Endothelial cell of umbilical vein (primary cell): ENCODE measurements around the gene RAPGEF4. TPM values are rescaled to one million over a fixed set of nuclear protein-coding genes. Genes with fewer than 3 reads are reported as not detected.

ENCODE experiments used
- BruUV-seq: library from RNA; stranded (reverse); fragments of 400-500 nt; replicated peaks from 2 replicates; lab custom pipeline; 2021; lab: Mats Ljungman, UMichigan
- CTCF ChIA-PET: fragments of 300-600, 350-600 bp; sonication (Branson Sonifier 250); formaldehyde crosslinking; loops from one replicate; lab custom pipeline; 2021; ENCODE audit warnings: antibody characterized with exemption, inconsistent platforms; lab: Charles Lee
- POLR2A ChIA-PET: fragments of 300-600, 350-600 bp; sonication (Branson Sonifier 250); formaldehyde crosslinking; loops from one replicate; lab custom pipeline; 2021; ENCODE audit warnings: antibody characterized with exemption, inconsistent platforms; lab: Charles Lee
- DNase-seq: peaks from one replicate; pipeline ENCODE4 v3.0.0-alpha.2; 2011; ENCODE audit warnings: low read depth, low spot score
- FAIRE-seq: peaks from 2 replicates; lab custom pipeline; 2011; peaks lifted over from hg19 to GRCh38; lab: Jason Lieb, UNC
- H2AFZ ChIP-seq: 2 replicates; pipeline ENCODE4 v1.6.0; 2012; ENCODE audit warnings: low read depth, low read length, control low read depth, inconsistent platforms
- H3K27ac ChIP-seq: 2 replicates; pipeline ENCODE4 v1.5.1; 2011; ENCODE audit warnings: low read depth, mild to moderate bottlenecking, control low read depth, low read length, moderate library complexity; ENCODE audit not compliant: insufficient read depth
- H3K27me3 ChIP-seq, 2 experiments: 2 replicates each; pipeline versions ENCODE4 v1.6.0 to v1.6.1; 2011; ENCODE audit warnings: low read length in 2 of 2, mixed read lengths in 1 of 2; ENCODE audit not compliant: control insufficient read depth in 2 of 2, insufficient read depth in 2 of 2
- H3K36me3 ChIP-seq, 2 experiments: 2 replicates in 1 of 2; 3 replicates in 1 of 2; pipeline ENCODE4 v1.5.1; 2011; ENCODE audit warnings: low read length in 2 of 2, mild to moderate bottlenecking in 1 of 2, moderate library complexity in 1 of 2; ENCODE audit not compliant: control insufficient read depth in 2 of 2, insufficient read depth in 2 of 2; ENCODE audit errors: extremely low read depth in 1 of 2
- H3K4me1 ChIP-seq: 3 replicates; pipeline ENCODE4 v1.5.1; 2011; ENCODE audit warnings: mild to moderate bottlenecking, low read length; ENCODE audit not compliant: control insufficient read depth, insufficient read depth; ENCODE audit errors: extremely low read depth
- H3K4me2 ChIP-seq: 2 replicates; pipeline ENCODE4 v1.6.1; 2011; ENCODE audit warnings: low read length, control low read depth, mixed read lengths; ENCODE audit not compliant: insufficient read depth
- H3K4me3 ChIP-seq, 3 experiments: fragments of 200-600 bp in 1 of 3; sonication (generic), shearing (Covaris generic) in 1 of 3; replicated peaks in 1 of 3; 2 replicates each; pipeline ENCODE4 v1.5.1; 2011 to 2016; ENCODE audit warnings: control low read depth in 3 of 3, low read length in 3 of 3, mild to moderate bottlenecking in 2 of 3, inconsistent platforms in 1 of 3, low read depth in 1 of 3, moderate library complexity in 1 of 3; ENCODE audit not compliant: insufficient read depth in 1 of 3
- H3K79me2 ChIP-seq: 2 replicates; pipeline ENCODE4 v1.6.0; 2012; ENCODE audit warnings: low read length, inconsistent platforms; ENCODE audit not compliant: control insufficient read depth, insufficient read depth
- H3K9ac ChIP-seq: replicated peaks from 2 replicates; pipeline ENCODE3; 2011; ENCODE audit warnings: low read length, control low read depth; ENCODE audit not compliant: insufficient read depth; ENCODE audit errors: extremely low read depth
- H3K9me1 ChIP-seq: replicated peaks from 3 replicates; pipeline ENCODE4 v1.6.0; 2011; ENCODE audit warnings: mild to moderate bottlenecking, low read length; ENCODE audit not compliant: control insufficient read depth, insufficient read depth; ENCODE audit errors: extremely low read depth
- H3K9me3 ChIP-seq: replicated peaks from 2 replicates; pipeline ENCODE4 v1.5.1; 2012; ENCODE audit warnings: low read length, inconsistent platforms; ENCODE audit not compliant: control insufficient read depth, insufficient read depth
- H4K20me1 ChIP-seq: replicated peaks from 2 replicates; pipeline ENCODE3; 2011; ENCODE audit warnings: mild to moderate bottlenecking, low read length; ENCODE audit not compliant: control insufficient read depth, insufficient read depth; ENCODE audit errors: extremely low read depth
- EZH2 ChIP-seq: IDR thresholded peaks from 2 replicates; pipeline ENCODE4 v1.6.1; 2012; ENCODE audit warnings: borderline replicate concordance, low read depth, mild to moderate bottlenecking, moderate library complexity, low read length, inconsistent platforms; ENCODE audit not compliant: severe bottlenecking
- FOS ChIP-seq: IDR thresholded peaks from 2 replicates; pipeline ENCODE4 v1.6.1; 2011; ENCODE audit warnings: mild to moderate bottlenecking, low read length, moderate library complexity, borderline replicate concordance; ENCODE audit not compliant: insufficient read depth
- GATA2 ChIP-seq: IDR thresholded peaks from 2 replicates; pipeline ENCODE4 v1.7.0; 2011; ENCODE audit warnings: low read depth, mild to moderate bottlenecking, moderate library complexity, mixed read lengths, low read length; ENCODE audit not compliant: insufficient read length, insufficient read depth
- JUN ChIP-seq: IDR thresholded peaks from 2 replicates; pipeline ENCODE4 v1.6.1; 2011; ENCODE audit warnings: borderline replicate concordance, low read depth; ENCODE audit not compliant: insufficient read length, insufficient read depth
- MYC ChIP-seq: IDR thresholded peaks from one replicate; pipeline ENCODE4 v1.6.1; 2011; ENCODE audit warnings: mild to moderate bottlenecking, low read depth, low read length
- POLR2A ChIP-seq: IDR thresholded peaks from 2 replicates; pipeline ENCODE4 v1.6.1; 2012; ENCODE audit warnings: low read depth, mild to moderate bottlenecking, control low read depth, low read length
- POLR2AphosphoS5 ChIP-seq: IDR thresholded peaks from 2 replicates; pipeline ENCODE4 v1.6.1; 2012; ENCODE audit warnings: low read depth, mild to moderate bottlenecking, control low read depth, low read length, moderate library complexity; ENCODE audit not compliant: insufficient read depth
- dilution Hi-C: fragments of 300-500 bp; cut with MboI; formaldehyde crosslinking; loops from one replicate; pipeline ENCODE4 v1.15.0; 2019; ENCODE audit warnings: low sequenced_read_pairs; ENCODE audit not compliant: extremely low pct_ligation_motif_present
- intact Hi-C: fragments of 100-400 bp; cut with micrococcal nuclease; formaldehyde crosslinking; loops from one replicate; pipeline ENCODE4 v1.10.0; 2022
- polyA plus RNA-seq, 4 experiments: library from polyadenylated mRNA; depleted of rRNA in 3 of 4; stranded (reverse) in 3 of 4; unstranded in 1 of 4; fragments of >200 nt; gene quantifications; 2 replicates each; pipeline versions ENCODE4 v1.2.1 to v1.2.3, GENCODE V29; 2011 to 2012; ENCODE audit warnings: missing spikeins in 1 of 4
- total RNA-seq: library from RNA; stranded (reverse); gene quantifications from 2 replicates; pipeline ENCODE4 v1.2.3, GENCODE V29; 2021
- TF ChIP-seq, protein P1 (sequence below): IDR thresholded peaks from 2 replicates; pipeline ENCODE4 v1.6.1; 2011; ENCODE audit not compliant: insufficient read depth, insufficient read length

Gene RAPGEF4
- total and polyA plus RNA-seq, 2 donors (not counting 3 experiments of a cell fraction or from before 2014, with no cell fraction given) = 7.2 to 9.2 TPM

DNA sequence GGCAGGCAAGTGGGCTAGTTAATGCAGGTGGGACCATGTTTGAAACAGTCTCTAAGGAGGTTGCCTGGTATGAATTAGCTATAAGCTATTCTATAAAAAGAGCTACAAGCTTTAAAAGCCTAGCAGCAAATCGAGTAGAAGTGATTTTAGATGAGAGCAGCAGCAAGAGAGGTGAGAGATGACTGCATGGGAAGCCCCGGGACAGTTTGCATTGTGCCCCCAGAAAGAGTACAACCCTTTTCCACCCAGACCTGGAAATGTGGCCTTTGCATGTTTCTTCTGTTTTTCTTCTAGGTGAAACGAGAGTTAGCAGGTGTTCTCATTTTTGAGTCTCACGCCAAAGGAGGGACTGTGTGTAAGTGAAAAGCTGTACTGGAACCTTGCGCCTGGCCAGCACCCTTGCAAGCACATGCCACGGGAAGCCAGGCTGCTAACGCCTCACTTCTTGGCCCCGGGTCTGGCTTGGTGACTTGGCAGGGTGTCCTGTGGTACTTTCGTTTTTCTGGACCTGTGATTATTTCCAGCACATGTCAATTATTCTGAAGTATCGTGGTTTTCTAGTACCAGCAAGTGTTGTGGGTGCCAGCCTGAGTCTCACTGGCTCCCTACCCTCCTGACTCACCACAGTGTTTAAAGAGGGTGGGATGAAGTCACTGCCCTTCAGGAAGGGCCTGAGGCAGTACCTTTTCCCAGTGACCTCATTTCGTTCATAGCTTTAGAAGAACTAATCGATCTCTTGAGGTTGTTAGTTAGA is 249.7 kb downstream of the RAPGEF4 start:
- H3K9ac ChIP-seq = peak overlapping the region; percentile 2
- no peaks in the 10 kb centered on the region for H3K27me3 ChIP-seq
- CTCF ChIA-PET = interaction anchor here (1.0 to 3.9 kb wide), 11 partner anchors 10 to 225 kb away, joined by 3 to 30 read pairs (median 3); no protein-coding TSS in a partner anchor
- H3K36me3 ChIP-seq = peaks cover 0 to 5% of the 10 kb centered on the region in 2 experiments
- TF ChIP-seq GATA2 (no peak), JUN (peak; percentile 53), POLR2AphosphoS5 (no peak), POLR2A (no peak), MYC (no peak), FOS (peak; percentile 49), EZH2 (no peak)
- TF ChIP-seq, protein P1, sequence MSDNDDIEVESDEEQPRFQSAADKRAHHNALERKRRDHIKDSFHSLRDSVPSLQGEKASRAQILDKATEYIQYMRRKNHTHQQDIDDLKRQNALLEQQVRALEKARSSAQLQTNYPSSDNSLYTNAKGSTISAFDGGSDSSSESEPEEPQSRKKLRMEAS = no peak
- dilution Hi-C loops (no loop called here), intact Hi-C loops (no loop called here)
- H3K27ac ChIP-seq = peak overlapping the region; percentile 0
- H3K4me3 ChIP-seq = no peak overlapping the region
- peak overlapping the region; percentile 5 for H2AFZ ChIP-seq
- H4K20me1 ChIP-seq = no peaks in the 10 kb centered on the region
- DNase-seq = peak; percentile 58
- H3K9me1 ChIP-seq = no peaks in the 10 kb centered on the region
- H3K79me2 ChIP-seq = no peaks in the 10 kb centered on the region
- POLR2A ChIA-PET = no interaction called here
- peaks cover 12% of the 10 kb centered on the region for H3K4me1 ChIP-seq
- H3K9me3 ChIP-seq = no peaks in the 10 kb centered on the region
- FAIRE-seq = peak; percentile 53
- H3K4me2 ChIP-seq = peak overlapping the region; percentile 52
- no TSS peak for BruUV-seq
